NB4 (cell line): ENCODE data around the gene FBLN7.

ENCODE experiments used
- DNase-seq: peaks from one replicate; pipeline ENCODE4 v3.0.0; 2010; ENCODE audit warnings: low read depth
- H3K4me3 ChIP-seq: one replicate; pipeline ENCODE4 v1.5.1; 2011; ENCODE audit warnings: mild to moderate bottlenecking, low read depth, low read length, moderate library complexity
- MAX ChIP-seq: IDR thresholded peaks from 2 replicates; pipeline ENCODE4 v1.6.1; 2011; ENCODE audit warnings: low read depth, low read length
- MYC ChIP-seq: IDR thresholded peaks from 2 replicates; pipeline ENCODE4 v1.6.1; 2011; ENCODE audit warnings: low read depth, low read length
- POLR2A ChIP-seq: IDR thresholded peaks from 2 replicates; pipeline ENCODE4 v1.6.1; 2011; ENCODE audit warnings: mild to moderate bottlenecking; ENCODE audit not compliant: insufficient read length; ENCODE audit errors: extremely low read depth
- TF ChIP-seq, protein P1 (sequence below): IDR thresholded peaks from one replicate; pipeline ENCODE4 v1.5.1; 2012; ENCODE audit warnings: low read depth, low read length

Gene FBLN7

GRCh38 chr2:112164876-112165275 is 26.7 kb downstream of the FBLN7 start:
- DNase-seq = no peak
- no peak for TF ChIP-seq MAX
- TF ChIP-seq POLR2A = no peak
- TF ChIP-seq, protein P1, sequence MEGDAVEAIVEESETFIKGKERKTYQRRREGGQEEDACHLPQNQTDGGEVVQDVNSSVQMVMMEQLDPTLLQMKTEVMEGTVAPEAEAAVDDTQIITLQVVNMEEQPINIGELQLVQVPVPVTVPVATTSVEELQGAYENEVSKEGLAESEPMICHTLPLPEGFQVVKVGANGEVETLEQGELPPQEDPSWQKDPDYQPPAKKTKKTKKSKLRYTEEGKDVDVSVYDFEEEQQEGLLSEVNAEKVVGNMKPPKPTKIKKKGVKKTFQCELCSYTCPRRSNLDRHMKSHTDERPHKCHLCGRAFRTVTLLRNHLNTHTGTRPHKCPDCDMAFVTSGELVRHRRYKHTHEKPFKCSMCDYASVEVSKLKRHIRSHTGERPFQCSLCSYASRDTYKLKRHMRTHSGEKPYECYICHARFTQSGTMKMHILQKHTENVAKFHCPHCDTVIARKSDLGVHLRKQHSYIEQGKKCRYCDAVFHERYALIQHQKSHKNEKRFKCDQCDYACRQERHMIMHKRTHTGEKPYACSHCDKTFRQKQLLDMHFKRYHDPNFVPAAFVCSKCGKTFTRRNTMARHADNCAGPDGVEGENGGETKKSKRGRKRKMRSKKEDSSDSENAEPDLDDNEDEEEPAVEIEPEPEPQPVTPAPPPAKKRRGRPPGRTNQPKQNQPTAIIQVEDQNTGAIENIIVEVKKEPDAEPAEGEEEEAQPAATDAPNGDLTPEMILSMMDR = no peak
- no peak for TF ChIP-seq MYC

GRCh38 chr2:112165296-112165695 is 27.1 kb downstream of the FBLN7 start:
- DNase-seq = no peak
- TF ChIP-seq POLR2A = no peak
- no peak for TF ChIP-seq MAX
- no peak for TF ChIP-seq MYC
- TF ChIP-seq, protein P1 = no peak
- no peak overlapping the region for H3K4me3 ChIP-seq

More at GRCh38 chr2:112164876-112165275, 26.7 kb downstream of the FBLN7 start:
- no peak overlapping the region for H3K4me3 ChIP-seq

DNA sequence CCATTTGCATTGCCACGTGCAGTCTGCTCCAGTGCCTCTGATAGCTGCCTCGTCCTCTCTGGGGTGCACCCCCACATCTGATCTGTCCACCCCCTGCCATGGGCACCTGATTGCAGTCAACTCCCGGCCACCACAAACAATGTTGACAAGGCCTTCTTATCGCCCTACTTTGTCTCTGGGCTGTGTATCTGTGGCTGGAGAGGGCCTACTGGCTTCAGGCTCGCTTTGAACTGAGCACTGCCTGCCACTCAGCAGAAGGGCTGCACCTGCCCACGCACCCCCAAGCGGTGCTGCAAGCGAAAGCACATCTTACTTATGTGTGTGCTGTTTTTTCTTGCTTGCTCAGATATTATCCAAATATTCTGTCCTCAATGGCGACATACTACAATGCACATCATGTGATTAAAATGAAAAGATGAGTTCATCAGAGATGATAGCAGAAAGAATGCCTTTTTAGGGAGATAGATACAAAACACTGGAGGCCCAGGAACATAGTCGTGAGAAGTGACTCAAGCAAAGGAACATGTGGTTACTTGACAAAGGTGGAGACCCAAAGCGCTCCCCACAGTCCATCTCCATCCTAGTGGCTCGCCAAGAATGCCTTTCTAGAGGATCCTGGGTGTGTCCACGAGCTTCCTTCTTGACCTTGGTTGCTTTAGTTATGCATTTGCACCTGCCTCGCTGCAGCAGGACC is 28.8 kb downstream of the FBLN7 start:
- no peak for DNase-seq
- TF ChIP-seq MAX (no peak), MYC (no peak), POLR2A (no peak)
- TF ChIP-seq, protein P1 = no peak
- no peak overlapping the region for H3K4me3 ChIP-seq

DNA sequence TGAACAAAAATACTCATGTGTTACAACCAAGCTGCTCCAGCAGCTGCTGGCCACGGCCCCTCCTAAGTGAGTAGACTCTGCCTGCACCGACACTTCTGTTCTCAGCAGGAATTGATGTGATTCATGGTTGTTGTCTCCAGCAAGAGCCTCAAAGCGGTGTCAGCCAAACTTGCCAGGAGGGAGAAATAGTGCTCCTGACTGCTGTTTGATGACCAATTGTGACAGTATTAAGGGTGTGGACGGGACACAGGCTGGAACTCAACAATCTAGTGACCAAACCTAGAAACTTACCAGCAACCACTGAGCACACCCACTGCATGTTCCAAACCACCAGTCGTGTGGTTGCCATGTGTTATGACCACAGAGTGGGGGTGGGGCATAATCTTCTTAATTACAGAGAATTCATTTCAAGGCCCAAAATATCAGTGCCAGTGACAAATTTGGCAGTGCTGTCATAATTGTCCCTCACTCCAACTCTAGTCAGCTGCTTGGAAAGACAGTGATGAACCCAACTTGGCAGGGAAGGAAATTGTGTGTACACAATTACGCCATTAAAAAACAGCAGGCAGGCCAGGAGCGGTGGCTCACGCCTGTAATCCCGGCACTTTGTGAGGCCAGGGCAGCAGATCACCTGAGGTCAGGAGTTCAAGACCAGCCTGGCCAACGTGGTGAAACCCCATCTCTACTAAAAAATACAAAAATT is 30.4 kb downstream of the FBLN7 start:
- DNase-seq = no peak
- H3K4me3 ChIP-seq = no peak overlapping the region
- TF ChIP-seq POLR2A (no peak), MYC (no peak), MAX (no peak)
- TF ChIP-seq, protein P1 = no peak

DNA sequence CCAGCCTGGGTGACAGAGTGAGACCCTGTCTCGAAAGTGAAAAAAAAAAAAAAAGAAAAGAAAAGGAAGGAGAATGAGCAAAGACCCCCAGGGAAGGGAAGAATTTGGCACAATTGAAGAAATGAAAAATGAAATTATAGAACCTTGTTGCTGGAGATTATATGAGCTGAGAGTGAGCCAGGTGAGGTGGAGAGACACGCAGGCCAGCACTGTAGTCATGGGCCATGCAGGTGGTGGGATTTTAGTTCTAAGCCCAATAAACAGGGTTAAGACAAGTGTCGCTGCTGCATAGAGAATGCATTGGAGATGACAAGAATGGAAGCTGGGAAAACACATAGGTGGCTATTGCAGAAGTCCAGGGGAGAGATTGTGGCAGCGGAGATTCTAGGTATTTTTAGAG is 32.3 kb downstream of the FBLN7 start:
- TF ChIP-seq POLR2A = no peak
- TF ChIP-seq MAX = no peak
- TF ChIP-seq MYC = no peak
- TF ChIP-seq, protein P1 = no peak
- DNase-seq = no peak
- H3K4me3 ChIP-seq = no peak overlapping the region
